ENCODE results near the gene TLCD2. TPM values are rescaled to one million over a fixed set of nuclear protein-coding genes. Genes with fewer than 3 reads are reported as not detected.

TLCD2 gene
- total RNA-seq, 2 donors from 2014 or later, result 7.3 to 8.3 TPM

- no peak for ATAC-seq (ENCODE audit: insufficient number of reproducible peaks, low FRiP score, low read depth)
- Histone ChIP-seq H3K36me3 (peaks cover 16% of the 10 kb centered on the region), H3K4me3 (no peak overlapping the region), H3K9me3 (no peaks in the 10 kb centered on the region), H3K27ac (no peak overlapping the region), H3K27me3 (replicated peaks; ENCODE audit: insufficient read depth) (no peaks in the 10 kb centered on the region), H3K4me1 (ENCODE audit: control insufficient read depth in 1 of 2, low read depth in 2 of 2) (peaks cover 12 to 21% of the 10 kb centered on the region in 2 donors)
- TF ChIP-seq, protein P1, sequence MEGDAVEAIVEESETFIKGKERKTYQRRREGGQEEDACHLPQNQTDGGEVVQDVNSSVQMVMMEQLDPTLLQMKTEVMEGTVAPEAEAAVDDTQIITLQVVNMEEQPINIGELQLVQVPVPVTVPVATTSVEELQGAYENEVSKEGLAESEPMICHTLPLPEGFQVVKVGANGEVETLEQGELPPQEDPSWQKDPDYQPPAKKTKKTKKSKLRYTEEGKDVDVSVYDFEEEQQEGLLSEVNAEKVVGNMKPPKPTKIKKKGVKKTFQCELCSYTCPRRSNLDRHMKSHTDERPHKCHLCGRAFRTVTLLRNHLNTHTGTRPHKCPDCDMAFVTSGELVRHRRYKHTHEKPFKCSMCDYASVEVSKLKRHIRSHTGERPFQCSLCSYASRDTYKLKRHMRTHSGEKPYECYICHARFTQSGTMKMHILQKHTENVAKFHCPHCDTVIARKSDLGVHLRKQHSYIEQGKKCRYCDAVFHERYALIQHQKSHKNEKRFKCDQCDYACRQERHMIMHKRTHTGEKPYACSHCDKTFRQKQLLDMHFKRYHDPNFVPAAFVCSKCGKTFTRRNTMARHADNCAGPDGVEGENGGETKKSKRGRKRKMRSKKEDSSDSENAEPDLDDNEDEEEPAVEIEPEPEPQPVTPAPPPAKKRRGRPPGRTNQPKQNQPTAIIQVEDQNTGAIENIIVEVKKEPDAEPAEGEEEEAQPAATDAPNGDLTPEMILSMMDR (IDR thresholded peaks at IDR 0.05), result no peak
- DNase-seq (ENCODE audit: low spot score), result no peak
Observed at GRCh38 chr17:1727876-1728630, 17.9 kb upstream of the TLCD2 start.

GRCh38 chr17:1727258-1727789 is 17.1 kb upstream of the TLCD2 start:
- H3K9me3 ChIP-seq, result no peaks in the 10 kb centered on the region
- peaks cover 13% of the 10 kb centered on the region for H3K36me3 ChIP-seq
- ATAC-seq (ENCODE audit: insufficient number of reproducible peaks, low FRiP score, low read depth), result no peak
- H3K27me3 ChIP-seq (replicated peaks; ENCODE audit: insufficient read depth), result no peaks in the 10 kb centered on the region
- TF ChIP-seq, protein P1 (IDR thresholded peaks at IDR 0.05), result no peak
- no peak for DNase-seq (ENCODE audit: low spot score)
- H3K27ac ChIP-seq, result no peak overlapping the region
- H3K4me1 ChIP-seq (ENCODE audit: control insufficient read depth in 1 of 2, low read depth in 2 of 2), result peaks cover 12 to 21% of the 10 kb centered on the region in 2 donors
- no peak overlapping the region for H3K4me3 ChIP-seq

- Histone ChIP-seq H3K4me1 (ENCODE audit: control insufficient read depth in 1 of 2, low read depth in 2 of 2) (peaks cover 12 to 21% of the 10 kb centered on the region in 2 donors), H3K4me3 (no peak overlapping the region), H3K27me3 (replicated peaks; ENCODE audit: insufficient read depth) (no peaks in the 10 kb centered on the region), H3K27ac (no peak overlapping the region), H3K9me3 (no peaks in the 10 kb centered on the region), H3K36me3 (peaks cover 13% of the 10 kb centered on the region)
- no peak for ATAC-seq (ENCODE audit: insufficient number of reproducible peaks, low FRiP score, low read depth)
- TF ChIP-seq, protein P1 (IDR thresholded peaks at IDR 0.05), result no peak
- DNase-seq (ENCODE audit: low spot score), result no peak
Observed at GRCh38 chr17:1726626-1727257, 16.6 kb upstream of the TLCD2 start.

DNA sequence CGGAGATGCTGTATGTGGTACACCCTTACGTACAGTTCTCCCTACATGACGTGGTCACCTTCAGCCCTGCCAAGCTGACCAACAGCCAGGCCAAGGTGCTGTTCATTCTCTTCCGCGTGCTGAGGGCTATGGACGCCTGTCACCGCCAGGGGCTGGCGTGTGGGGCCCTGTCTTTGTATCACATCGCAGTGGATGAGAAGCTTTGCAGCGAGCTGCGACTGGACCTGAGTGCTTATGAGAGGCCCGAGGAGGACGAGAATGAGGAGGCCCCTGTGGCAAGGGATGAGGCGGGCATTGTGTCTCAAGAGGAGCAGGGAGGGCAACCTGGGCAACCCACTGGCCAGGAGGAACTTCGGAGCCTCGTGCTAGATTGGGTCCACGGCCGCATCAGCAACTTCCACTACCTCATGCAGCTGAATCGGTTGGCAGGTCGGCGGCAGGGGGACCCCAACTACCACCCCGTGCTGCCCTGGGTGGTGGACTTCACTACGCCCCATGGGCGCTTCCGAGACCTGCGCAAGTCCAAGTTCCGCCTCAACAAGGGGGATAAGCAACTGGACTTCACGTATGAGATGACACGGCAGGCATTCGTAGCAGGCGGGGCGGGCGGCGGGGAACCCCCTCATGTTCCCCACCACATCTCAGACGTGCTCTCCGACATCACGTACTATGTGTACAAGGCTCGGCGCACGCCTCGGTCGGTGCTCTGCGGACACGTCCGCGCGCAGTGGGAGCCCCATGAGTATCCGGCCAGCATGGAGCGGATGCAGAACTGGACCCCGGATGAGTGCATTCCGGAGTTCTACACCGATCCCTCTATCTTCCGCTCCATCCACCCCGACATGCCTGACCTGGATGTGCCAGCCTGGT is 15.7 kb upstream of the TLCD2 start:
- ATAC-seq (ENCODE audit: insufficient number of reproducible peaks, low FRiP score, low read depth) (no peak), DNase-seq (ENCODE audit: low spot score) (no peak)
- Histone ChIP-seq H3K4me1 (ENCODE audit: control insufficient read depth in 1 of 2, low read depth in 2 of 2) (peaks cover 12 to 21% of the 10 kb centered on the region in 2 donors), H3K36me3 (peaks cover 13% of the 10 kb centered on the region), H3K27ac (no peak overlapping the region), H3K4me3 (peak overlapping the region; percentile 83), H3K9me3 (no peaks in the 10 kb centered on the region), H3K27me3 (replicated peaks; ENCODE audit: insufficient read depth) (no peaks in the 10 kb centered on the region)
- TF ChIP-seq, protein P1 (IDR thresholded peaks at IDR 0.05), result no peak

All from thoracic aorta (tissue), 2 donors.